ENCODE data around the gene MASP1.
A peak's percentile ranks its signal among the peaks of the same experiment; 100 is the strongest.

The MASP1 gene

GRCh38 chr3:187257471-187257870 is 34.1 kb downstream of the MASP1 start:
- no peak for TF ChIP-seq CTCF (IDR thresholded peaks at IDR 0.05; ENCODE audit: low read depth, low read length, missing control alignments)
- no peaks in the 10 kb centered on the region for H3K27me3 ChIP-seq (replicated peaks)
- no peaks in the 10 kb centered on the region for H3K36me3 ChIP-seq (replicated peaks)
- in situ Hi-C loops (cut with HindIII; ENCODE audit: low pct_ligation_motif_present, low sequenced_read_pairs): no loop called here
- no peak for DNase-seq
- H3K27ac ChIP-seq: no peak overlapping the region
- no peak overlapping the region for H3K4me3 ChIP-seq (ENCODE audit: low read depth, low read length)

GRCh38 chr3:187256051-187256616 is 35.4 kb downstream of the MASP1 start:
- TF ChIP-seq CTCF (IDR thresholded peaks at IDR 0.05; ENCODE audit: low read depth, low read length, missing control alignments): peak; percentile 12

GRCh38 chr3:187255314-187255713 is 36.2 kb downstream of the MASP1 start:
- no peak overlapping the region for H3K4me3 ChIP-seq (ENCODE audit: low read depth, low read length)
- H3K27ac ChIP-seq: no peak overlapping the region
- in situ Hi-C loops (cut with HindIII; ENCODE audit: low pct_ligation_motif_present, low sequenced_read_pairs): no loop called here
- no peaks in the 10 kb centered on the region for H3K36me3 ChIP-seq (replicated peaks)
- DNase-seq: no peak
- H3K27me3 ChIP-seq (replicated peaks): no peaks in the 10 kb centered on the region
- TF ChIP-seq CTCF (IDR thresholded peaks at IDR 0.05; ENCODE audit: low read depth, low read length, missing control alignments): no peak

More at GRCh38 chr3:187256051-187256616, 35.4 kb downstream of the MASP1 start:
- in situ Hi-C loops (cut with HindIII; ENCODE audit: low pct_ligation_motif_present, low sequenced_read_pairs): no loop called here
- Histone ChIP-seq H3K4me3 (ENCODE audit: low read depth, low read length) (no peak overlapping the region), H3K27me3 (replicated peaks) (no peaks in the 10 kb centered on the region), H3K27ac (no peak overlapping the region), H3K36me3 (replicated peaks) (no peaks in the 10 kb centered on the region)
- DNase-seq: no peak

GRCh38 chr3:187252311-187252710 is 39.2 kb downstream of the MASP1 start:
- no peaks in the 10 kb centered on the region for H3K36me3 ChIP-seq (replicated peaks)
- H3K4me3 ChIP-seq (ENCODE audit: low read depth, low read length): no peak overlapping the region
- no peak for TF ChIP-seq CTCF (IDR thresholded peaks at IDR 0.05; ENCODE audit: low read depth, low read length, missing control alignments)
- no peak overlapping the region for H3K27ac ChIP-seq
- H3K27me3 ChIP-seq (replicated peaks): no peaks in the 10 kb centered on the region
- in situ Hi-C loops (cut with HindIII; ENCODE audit: low pct_ligation_motif_present, low sequenced_read_pairs): no loop called here
- DNase-seq: no peak

- in situ Hi-C loops (cut with HindIII; ENCODE audit: low pct_ligation_motif_present, low sequenced_read_pairs): no loop called here
- Histone ChIP-seq H3K27ac (no peak overlapping the region), H3K36me3 (replicated peaks) (no peaks in the 10 kb centered on the region), H3K4me3 (ENCODE audit: low read depth, low read length) (no peak overlapping the region), H3K27me3 (replicated peaks) (no peaks in the 10 kb centered on the region)
- DNase-seq: no peak
- no peak for TF ChIP-seq CTCF (IDR thresholded peaks at IDR 0.05; ENCODE audit: low read depth, low read length, missing control alignments)
Measured at GRCh38 chr3:187251599-187251998, 39.9 kb downstream of the MASP1 start.

GRCh38 chr3:187247398-187247797 is 44.1 kb downstream of the MASP1 start:
- no peaks in the 10 kb centered on the region for H3K27me3 ChIP-seq (replicated peaks)
- no peaks in the 10 kb centered on the region for H3K36me3 ChIP-seq (replicated peaks)
- in situ Hi-C loops (cut with HindIII; ENCODE audit: low pct_ligation_motif_present, low sequenced_read_pairs): no loop called here
- no peak overlapping the region for H3K27ac ChIP-seq
- no peak overlapping the region for H3K4me3 ChIP-seq (ENCODE audit: low read depth, low read length)
- DNase-seq: no peak
- no peak for TF ChIP-seq CTCF (IDR thresholded peaks at IDR 0.05; ENCODE audit: low read depth, low read length, missing control alignments)
